GM18861 (cell line): ENCODE results near the gene ANKRD60.

Experiments used
- ATAC-seq: cut with Tn5 transposase; IDR thresholded peaks from one replicate; pipeline ENCODE4 v1.9.1; 2021; ENCODE audit not compliant: unreplicated experiment

Gene ANKRD60

DNA sequence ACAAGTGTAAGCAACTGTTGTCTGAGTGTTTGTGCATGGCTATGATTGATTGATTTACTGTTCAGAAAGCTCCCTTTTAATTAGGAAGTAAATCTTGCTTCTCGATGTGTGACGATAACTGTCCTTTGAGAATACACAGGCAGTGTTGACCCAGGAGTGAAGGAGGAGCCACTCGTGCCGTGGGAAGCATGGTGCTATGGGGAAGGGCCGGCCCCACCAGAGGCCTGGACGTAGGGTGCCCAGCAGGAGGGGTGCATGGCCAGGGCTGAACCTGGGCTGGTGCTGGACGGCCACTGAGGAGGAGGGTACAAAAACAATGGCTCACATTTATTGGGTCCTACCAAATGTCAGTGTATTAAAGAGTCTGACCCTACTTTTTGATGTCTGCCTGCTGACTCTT is 60.7 kb downstream of the ANKRD60 start:
- no peak for ATAC-seq
